Fibroblast of skin of abdomen (primary cell): ENCODE results near the gene GAB1. TPM values are rescaled to one million over a fixed set of nuclear protein-coding genes. Genes with fewer than 3 reads are reported as not detected.

Experiments used
- DNase-seq: peaks from one replicate; pipeline ENCODE4 v3.0.0-alpha.2; 2013
- polyA plus RNA-seq, 2 experiments: library from polyadenylated mRNA; unstranded; fragments of 120-200 nt; gene quantifications; one replicate each; pipeline ENCODE4 v1.2.1, GENCODE V29; 2013; ENCODE audit not compliant: insufficient read length in 2 of 2

GAB1 gene
- 8.1 TPM for polyA plus RNA-seq (2013, experiment 1 of 2; ENCODE audit: insufficient read length)
- 8.5 TPM for polyA plus RNA-seq (2013, experiment 2 of 2; ENCODE audit: insufficient read length)

DNA sequence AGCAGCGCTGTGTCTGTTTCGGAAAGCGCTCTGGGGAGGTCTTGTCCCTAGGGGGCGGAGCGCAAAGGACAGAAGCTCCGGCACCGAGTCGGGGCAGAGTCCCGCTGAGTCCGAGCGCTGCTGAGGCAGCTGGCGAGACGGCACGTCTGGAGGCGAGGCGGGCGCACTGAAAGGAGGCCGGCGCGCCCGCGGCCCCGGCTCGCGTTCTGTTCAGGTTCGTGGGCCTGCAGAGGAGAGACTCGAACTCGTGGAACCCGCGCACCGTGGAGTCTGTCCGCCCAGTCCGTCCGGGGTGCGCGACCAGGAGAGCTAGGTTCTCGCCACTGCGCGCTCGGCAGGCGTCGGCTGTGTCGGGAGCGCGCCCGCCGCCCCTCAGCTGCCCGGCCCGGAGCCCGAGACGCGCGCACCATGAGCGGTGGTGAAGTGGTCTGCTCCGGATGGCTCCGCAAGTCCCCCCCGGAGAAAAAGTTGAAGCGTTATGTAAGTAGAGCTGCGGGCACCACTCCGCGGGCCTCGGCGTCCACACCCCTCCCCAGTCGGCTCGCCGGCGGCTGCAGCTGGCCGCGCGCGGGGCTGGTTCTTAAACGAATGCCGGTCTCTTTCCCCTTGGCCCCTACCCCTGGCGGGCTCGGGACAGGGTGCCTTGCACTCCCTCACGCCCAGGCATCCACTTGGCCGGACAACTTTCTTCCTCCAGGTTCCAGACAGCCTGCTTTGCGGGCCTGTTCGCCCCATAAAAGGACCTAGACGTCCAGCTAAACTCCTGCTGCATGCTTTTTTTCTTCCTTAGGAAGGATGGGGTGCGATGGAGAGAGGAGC lies at the start of gene GAB1:
GAB1 (plus strand) TSS at position 96 of the 819 bp plus-strand sequence; CDS start at position 409, 313 bp downstream.
- DNase-seq: peak; percentile 78

DNA sequence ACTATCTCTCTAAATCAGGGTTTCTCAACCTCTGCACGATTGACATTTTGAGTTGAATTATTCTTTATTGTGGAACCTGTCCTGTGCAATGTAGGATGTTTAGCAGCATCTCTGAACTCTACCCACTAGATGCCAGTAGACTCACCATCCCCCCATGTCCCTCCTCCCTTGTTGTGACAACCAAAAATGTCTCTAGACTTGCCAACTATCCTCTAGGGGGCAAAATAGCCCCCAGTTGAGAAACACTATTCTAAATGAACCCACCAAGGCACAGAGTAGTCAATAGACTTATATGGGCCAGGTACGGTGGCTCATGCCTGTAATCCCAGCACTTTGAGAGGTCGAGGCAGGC lies 49.1 kb upstream of the GAB1 start:
- DNase-seq: no peak

DNA sequence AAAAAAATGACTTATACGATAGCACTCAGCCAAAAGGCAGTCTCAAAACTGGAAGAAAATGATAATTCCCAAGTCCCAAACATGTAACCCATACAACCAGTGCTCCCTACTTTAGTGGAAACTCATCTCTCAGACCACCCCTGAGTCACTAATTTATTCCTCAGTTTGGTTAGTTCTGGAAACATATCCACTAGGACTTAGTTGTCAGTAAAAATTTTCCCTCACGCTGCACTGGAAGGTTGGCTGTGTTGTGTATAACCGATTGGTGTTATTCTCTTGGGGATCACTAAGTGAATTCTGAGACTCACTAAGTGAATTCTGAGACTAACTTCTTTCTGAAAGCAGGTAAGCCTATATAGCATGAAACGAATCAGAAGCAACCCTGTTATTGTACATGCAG lies 48.5 kb upstream of the GAB1 start:
- peak; percentile 22 for DNase-seq

DNA sequence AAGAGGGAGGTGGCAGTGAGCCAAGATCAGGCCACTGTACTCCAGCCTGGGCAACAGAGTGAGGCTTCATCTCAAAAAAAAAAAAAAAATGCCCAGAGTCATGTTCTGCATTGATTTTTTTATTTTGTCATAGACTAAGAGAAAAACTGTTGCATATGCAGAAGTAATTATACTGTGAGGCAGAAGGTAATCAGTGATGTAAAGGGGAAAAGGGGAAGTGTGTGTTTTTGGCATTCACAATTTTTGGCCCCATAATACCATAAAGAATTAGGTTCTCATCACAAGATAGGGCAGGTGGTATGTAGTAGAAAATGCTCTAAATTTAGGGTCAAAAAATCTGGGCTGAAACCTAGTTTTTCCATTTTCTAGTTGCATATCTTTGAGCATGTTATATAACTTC lies 47.3 kb upstream of the GAB1 start:
- no peak for DNase-seq

DNA sequence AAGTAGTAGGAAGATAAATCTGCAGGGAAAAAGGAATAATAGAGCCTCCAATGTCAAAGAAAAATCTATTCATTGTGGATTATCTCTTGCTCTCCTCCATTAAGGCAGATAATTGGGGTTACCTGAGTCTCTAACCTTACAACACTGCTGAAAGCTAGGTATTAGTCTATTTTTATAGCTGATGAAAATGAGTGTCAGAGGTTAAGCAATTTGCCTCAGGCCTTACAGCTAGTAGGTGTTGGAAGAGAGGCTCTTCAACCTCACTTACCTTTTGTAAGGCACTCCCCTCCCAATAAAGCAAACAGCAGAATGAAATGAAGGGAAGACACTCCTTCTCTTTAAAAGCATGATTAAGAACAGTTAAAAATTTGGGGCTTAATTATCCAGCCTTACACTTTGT lies 45.4 kb upstream of the GAB1 start:
- no peak for DNase-seq

DNA sequence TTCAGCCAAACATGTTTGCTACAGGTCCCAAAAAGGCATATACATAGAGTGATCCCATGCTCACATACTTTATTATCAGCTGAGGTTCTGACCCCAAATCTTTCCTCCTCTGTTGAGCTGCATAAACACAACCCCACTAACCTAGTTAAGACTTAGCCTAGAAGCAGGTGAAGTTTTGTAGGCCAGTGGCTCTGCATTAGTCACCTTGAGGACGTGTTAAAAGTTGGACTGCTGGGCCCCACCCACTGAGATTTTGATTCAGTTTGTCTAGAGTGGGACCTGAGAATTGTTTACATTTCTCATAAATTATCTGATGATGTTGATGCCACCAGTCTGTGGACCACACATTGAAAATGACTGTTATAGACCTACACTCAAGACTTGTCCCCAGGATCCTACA lies 43.8 kb upstream of the GAB1 start:
- no peak for DNase-seq

DNA sequence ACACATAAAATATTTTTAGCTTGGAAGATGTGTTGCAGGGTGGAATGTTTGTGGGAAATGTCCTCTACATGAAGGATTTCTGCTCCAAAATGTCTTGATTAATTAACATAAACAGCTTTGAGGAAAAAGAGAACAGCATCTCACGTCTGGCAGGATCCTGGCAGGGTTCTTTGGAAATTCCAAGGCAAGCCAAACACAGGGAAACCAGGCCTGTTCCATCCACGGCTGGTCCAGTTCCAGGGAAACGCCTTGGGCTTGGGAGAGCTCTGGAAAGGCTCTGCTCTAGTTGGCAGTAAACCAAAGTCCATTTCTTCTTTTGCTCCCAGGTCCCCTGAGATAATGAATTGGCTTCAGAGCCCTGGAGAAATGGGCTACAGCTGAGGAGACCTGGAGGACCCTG lies 42.4 kb upstream of the GAB1 start:
- DNase-seq: peak; percentile 86

DNA sequence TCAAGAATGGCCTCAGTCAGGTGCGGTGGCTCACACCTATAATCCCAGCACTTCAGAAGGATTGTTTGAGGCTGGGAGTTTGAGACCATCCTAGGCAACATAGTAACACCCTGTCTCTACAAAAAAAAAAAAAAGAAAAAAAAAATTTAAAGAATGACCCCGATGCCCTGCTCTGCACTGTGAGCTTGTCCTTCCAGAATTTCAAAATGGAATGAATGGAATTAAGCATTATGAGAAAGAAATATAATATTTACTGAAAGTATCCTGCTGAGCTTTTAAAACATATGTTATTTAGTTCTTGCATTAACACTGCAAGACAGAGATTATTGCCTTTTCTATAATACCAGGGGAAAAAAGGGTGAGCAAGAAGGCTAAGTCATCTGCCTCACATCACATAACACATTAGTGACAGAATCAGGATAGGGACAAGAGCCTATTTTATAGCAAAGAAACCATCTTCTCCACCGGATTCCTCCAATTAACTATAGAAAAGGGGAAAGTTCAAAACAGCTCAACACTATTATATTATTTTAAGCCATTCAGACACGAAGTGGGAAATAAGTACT lies 41.9 kb upstream of the GAB1 start:
- DNase-seq: peak; percentile 7

DNA sequence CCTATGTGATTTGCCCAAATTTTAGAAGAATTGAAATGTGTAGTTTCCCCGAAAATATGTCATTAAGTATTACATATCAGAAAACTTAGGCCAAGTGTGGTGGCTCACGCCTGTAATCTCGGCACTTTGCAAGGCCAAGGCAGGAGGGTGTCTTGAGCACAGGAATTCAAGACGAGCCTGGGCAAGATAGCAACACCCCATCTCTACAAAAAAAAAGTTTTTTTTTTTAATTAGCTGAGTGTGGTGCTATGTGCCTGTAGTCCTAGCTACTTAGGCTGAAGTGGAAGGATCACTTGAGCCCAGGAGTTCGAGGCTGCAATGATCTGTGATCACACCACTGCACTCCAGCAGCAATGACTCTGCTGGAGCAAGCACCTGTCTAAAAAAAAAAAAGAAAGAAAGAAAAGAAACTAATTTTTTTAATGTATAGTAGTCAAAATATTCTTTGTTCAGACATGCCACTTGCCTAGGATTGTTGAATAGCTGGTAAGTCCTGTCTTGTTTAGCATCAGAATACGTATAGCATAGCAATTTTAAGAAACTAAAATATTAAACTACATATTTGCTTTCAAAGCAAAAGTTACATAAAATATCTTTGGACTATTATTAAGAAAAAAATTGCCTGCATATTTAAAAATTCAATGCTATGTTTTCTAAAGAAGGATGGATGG lies 40.1 kb upstream of the GAB1 start:
- DNase-seq: no peak

DNA sequence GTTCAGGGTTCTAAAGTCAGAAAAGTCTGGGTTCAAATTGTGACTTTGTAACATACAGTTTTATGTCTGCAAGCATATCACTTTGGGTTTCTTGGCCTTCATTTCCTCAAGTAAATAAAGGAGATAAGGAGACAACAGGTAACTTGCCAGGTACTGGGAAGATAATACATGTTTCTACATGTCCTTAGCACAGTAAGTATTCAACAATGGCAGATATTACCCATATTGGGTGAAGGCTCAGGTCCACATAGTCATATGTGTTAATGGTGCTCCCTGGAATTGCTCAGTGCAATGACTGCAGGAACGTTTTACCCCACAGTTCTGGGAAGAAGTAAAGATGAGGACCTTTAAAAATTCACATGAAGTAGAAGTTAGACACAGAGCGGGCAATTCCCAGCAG lies 35.8 kb upstream of the GAB1 start:
- DNase-seq: no peak

DNA sequence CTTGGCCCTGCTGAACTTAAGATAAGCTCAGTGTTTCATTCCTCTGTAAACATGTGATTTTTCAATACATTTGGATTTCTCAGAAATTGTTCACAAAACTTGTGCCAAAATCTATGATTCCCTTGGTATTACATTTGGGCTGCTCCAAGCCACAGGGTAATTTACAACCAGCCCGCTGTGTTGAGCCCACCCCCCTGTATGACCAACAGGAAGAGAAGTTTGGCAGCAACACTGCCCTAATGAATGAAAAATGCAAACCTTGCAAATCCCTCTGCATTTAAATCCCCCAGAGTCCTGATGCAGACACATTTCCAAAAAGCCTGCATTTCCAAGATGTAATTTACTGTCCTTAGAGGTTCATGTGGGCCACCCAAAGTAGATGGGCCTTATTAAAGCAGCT lies 34.1 kb upstream of the GAB1 start:
- peak; percentile 91 for DNase-seq

DNA sequence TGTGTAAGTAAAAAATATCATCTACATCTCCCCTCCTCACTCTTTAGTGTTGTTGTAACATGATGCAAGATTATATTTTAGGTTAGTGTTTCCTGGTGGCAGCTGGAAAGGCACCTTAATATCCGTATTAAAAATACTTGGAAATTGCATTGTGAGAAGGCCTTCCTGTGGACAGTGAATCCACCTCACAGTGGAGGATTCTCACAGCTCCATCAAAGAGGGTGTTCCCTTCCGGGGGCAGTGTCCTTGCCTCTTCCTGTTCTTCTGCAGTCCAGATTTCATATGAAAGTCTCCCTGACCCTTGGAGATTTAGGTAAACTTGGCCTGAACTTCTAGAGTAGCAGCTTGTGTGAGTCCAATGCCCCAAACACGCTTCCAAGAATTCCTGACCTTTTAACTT lies 29.9 kb upstream of the GAB1 start:
- no peak for DNase-seq

DNA sequence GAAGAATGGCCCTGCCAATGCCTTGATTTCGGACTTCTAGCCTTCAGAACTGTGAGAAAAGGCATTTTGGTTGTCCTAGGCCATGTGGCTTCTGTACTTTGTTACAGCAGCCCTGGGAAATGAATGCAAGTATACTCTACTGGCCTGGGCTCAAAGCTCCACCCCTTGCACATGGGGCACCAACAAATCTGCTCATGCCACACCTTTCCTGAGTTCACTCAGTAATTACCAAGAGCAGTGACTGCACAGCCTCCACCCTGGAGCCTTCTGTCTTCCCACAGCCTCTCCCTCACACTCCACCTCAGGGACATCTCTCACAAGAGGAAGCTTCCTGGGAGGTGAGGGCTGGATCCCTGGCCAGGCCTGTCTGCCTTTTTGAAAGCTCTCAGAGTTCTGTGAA lies 29.1 kb upstream of the GAB1 start:
- no peak for DNase-seq

DNA sequence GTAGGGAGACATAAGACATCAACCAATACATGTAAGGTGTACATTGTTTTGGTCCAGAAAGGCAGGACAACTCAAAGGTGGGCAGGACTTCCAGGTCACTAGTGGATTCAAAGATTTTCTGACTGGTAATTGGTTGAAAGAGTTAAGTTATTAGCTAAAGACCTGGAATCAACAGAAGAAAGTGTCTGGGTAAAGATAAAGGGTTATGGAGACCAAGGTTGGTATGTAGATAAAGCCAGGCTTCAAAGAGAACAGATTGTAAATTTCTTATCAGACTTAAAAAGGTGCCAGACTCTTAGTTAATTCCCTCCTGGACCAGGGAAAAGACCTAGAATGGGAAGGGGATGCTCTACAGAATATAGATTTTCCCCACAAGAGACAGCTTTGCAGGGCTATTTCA lies 28.3 kb upstream of the GAB1 start:
- no peak for DNase-seq

DNA sequence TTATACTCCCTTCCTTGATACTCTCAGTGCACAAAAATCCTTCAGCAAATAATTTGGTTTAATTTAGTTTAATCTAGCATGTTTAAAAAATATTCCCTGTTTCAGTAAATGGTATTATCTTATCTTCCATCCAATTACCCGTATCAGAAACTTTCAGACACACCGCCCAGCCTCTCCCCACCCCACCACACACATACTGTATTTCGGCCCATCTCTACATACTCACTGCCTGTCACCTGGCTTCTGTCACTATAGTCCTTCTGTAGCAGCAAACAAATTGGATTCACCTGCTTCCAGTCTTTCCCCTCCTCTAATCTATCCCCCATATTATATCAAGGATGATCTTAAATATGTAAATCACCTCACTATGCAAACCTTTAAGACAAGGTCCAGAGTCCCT lies 24.8 kb upstream of the GAB1 start:
- DNase-seq: no peak

DNA sequence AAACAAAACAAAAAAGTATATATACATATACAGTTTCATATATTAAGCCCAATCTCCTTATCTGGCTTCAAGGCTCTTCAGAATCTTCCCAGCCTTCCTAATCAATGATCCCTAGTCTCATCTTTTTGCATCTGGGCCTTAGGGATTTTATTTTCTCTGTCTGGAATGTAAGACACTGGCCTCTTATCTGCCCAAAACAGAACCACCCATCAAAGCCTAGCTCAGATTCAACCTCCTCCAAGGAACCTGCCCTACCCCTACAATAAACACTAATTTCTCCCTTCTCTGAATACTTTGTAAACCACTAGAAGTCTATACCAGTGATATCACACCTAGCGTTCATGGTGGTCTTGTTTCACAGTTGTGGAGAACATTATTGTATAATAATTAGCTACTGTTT lies 23.2 kb upstream of the GAB1 start:
- DNase-seq: no peak

DNA sequence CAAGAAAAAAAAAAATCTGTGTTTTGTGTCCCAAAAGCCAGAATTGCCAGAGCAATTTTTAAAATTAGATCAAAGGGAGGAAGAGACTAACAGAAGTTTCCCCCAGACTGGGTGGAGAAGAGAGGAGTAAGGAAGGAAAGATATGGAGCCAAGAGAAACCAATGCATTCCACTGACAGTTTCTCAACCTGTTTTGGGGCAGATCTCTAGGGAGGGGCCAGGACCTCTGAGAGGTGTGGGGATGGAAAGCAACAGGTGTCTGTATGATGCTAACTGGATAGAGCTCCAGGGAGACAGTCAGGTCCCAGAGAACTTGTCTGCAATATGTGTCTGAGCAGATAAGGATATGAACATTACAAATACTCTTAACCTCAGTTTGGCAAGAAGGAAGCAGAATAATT lies 22.7 kb upstream of the GAB1 start:
- no peak for DNase-seq

DNA sequence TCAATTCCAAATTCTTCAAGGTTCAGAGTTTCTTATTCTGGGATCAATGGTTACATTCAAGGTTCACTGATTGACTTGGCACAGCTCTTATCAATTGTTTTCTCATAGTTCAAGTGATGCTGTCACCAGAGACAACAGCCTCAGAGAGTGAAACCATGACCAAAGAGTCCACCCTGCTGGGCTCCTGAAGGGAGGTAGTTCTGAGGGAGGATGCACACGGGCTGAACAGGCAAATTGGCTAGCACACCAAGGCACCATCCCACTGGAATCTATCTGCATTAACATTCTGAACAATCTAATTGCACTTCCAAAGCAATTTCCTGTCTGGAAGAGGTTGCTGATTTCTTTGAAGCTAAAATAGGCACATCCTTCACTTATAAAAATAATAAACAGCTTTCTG lies 16.6 kb upstream of the GAB1 start:
- DNase-seq: no peak

DNA sequence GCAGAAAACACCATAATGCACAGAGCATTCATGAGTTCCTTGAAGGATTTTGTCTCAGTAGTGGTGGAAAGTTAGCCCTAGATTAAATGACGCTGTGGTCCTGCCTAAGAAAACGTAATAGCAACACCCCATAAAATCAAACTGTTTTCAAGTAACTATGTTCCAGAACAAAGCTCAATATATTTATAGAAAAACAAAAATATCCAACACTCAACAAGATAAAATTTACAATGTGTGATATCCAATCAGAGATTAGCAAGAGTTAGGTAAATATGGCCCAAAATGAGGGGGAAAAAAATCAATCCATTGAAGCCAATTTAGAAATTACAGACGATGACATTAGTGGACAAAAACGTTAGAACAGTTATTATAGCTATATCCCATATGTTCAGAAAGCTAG lies 9.9 kb upstream of the GAB1 start:
- no peak for DNase-seq

DNA sequence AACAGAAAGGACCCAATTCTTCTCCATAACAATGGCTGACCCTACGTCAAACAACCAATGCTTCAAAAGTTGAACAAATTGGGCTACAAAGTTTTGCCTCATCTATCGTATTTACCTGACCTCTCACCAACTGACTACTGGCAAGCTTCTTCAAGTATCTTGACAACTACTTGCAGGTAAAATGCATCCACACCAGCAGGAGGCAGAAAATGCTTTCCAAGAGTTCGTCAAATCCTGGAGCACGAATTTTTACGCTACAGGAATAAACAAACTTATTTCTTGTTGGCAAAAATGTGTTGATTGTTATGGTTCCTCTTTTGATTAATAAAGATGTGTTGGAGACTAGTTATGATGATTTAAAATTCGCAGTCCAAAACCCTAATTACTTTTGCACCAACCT lies 6.7 kb upstream of the GAB1 start:
- no peak for DNase-seq

DNA sequence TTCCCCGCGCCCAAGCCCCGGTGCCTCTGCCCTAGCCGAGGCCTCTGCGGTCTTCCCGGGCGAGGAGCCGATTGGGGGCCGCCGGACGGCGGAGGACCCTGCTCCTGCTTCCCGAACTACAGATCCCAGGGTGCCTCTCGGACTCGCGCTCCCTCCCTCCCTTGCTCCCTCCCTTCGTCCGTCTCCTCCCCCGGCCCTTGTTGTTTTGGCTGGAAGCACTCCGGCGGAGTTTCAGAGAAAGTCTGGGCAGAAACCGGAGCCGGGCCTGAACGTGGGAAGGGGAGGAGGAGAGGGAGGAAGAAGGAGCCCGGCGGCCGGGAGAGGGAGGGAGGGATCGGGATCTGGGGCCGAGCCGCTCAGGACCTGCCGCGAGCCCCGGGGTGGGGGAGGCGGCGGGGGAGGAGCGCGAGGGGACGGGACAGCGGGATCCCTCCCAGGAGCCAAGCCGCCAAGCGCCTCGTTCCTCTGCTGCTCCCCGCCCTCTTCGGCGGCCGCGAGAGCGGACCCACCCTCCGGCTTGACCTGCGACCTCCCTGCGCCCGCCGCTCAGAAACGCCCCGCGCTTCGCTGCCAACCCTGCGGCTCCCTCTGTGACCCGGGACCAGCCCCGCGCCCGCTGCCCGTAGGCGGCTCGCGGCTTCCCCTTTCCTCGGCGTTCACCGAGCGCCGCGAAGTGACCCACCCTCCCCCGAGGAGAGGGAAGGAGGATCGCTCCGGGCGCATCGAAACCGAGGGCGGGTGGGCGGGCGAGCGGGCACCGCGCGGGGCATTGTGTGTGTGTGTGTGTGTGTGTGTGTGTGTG lies 496 bp upstream of the GAB1 start:
- peak; percentile 91 for DNase-seq

DNA sequence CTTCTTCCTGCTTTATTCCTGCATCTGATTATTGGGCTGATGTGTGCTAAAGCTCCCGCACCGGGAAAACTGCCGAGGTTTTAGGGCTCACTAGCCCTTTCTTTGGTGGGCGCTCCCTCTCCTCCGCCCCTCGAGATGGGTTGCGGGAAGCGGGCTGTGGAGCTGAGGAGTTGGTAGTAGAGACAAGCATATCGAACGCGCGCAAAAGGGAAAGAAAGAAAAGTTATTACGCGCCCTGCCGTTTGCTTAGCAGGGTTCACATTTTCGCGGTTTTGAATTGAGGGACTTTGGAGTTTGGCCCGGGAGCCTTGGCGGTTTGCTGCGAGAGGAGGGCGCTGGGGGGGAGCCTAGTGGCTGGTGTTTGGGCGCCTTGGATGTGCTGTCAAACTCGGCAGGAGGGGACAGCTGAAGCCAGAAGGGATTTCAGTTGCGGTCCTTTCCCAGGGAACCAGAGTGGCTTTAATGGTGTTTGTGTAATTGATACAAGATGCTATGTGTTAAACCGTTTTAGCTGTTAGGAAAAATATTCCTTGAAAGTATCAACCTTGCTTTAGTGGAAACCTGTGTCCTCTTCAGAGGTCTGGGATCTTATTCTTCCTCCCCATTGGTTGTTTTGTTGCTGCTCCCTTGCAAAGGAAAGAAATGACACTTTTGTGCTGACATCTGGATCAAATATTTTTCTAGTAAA lies 1.1 kb downstream of the GAB1 start:
- DNase-seq: peak; percentile 64

DNA sequence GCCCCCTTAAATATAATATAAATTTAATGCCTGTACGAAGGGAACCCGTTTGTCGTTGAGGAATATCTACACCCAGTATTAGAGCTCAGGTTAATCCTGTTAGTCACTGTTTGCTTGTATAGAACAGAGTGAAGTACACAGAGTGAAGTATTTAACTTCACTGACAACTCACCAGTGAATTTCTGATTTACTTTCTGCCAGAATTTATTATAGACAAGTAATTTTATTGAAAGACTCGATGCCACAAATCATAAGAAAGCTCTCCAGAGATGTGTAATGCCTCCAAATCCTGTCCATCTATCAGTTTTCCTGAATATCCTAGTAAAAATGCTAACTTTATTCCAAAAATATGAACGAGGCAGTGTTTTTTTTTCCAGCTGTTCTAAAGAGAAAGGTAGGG lies 1.6 kb downstream of the GAB1 start:
- no peak for DNase-seq
